WTC11 (cell line): ENCODE measurements around the gene TTC38. TPM values are rescaled to one million over a fixed set of nuclear protein-coding genes. Genes with fewer than 3 reads are reported as not detected.

Source experiments
- ATAC-seq: fragments of 200-7000 bp; cut with Tn5 transposase; 2 replicates; pipeline ENCODE4 v1.10.0; 2021; ENCODE audit warnings: mild to moderate bottlenecking, moderate library complexity
- CTCF ChIA-PET: fragments of 300-600 bp; sonication (Branson Sonifier 250); formaldehyde crosslinking; loops from one replicate; lab custom pipeline; 2021; ENCODE audit warnings: antibody characterized with exemption; lab: Charles Lee
- POLR2A ChIA-PET: fragments of 350-600 bp; sonication (Branson Sonifier 250); formaldehyde crosslinking; loops from one replicate; lab custom pipeline; 2021; ENCODE audit warnings: antibody characterized with exemption; lab: Charles Lee
- DNase-seq: peaks from one replicate; pipeline ENCODE4 v3.0.0; 2021; ENCODE audit warnings: low spot score
- H3K27ac Mint-ChIP-seq: 2 replicates; pipeline ENCODE4 v1.8.0; 2021; ENCODE audit warnings: mixed read lengths
- H3K27me3 Mint-ChIP-seq: 2 replicates; pipeline ENCODE4 v1.8.0; 2021; ENCODE audit warnings: low read depth, mild to moderate bottlenecking, moderate library complexity, mixed read lengths
- H3K36me3 Mint-ChIP-seq: 2 replicates; pipeline ENCODE4 v1.8.0; 2021; ENCODE audit warnings: mixed read lengths
- H3K4me1 Mint-ChIP-seq: 2 replicates; pipeline ENCODE4 v1.8.0; 2022; ENCODE audit warnings: mixed read lengths
- H3K4me3 Mint-ChIP-seq: 2 replicates; pipeline ENCODE4 v1.8.0; 2021; ENCODE audit warnings: mild to moderate bottlenecking, moderate library complexity, mixed read lengths
- H3K9me3 Mint-ChIP-seq: 2 replicates; pipeline ENCODE4 v1.8.0; 2021; ENCODE audit warnings: mixed read lengths
- ATF3 ChIP-seq: sonication (generic); formaldehyde crosslinking; conservative IDR thresholded peaks from 2 replicates; pipeline ENCODE4 v1.8.1; 2022; ENCODE audit warnings: mild to moderate bottlenecking, missing genetic modification reagents
- GTF2I ChIP-seq: fragments of 250-450 bp; sonication (Bioruptor Pico); conservative IDR thresholded peaks from 2 replicates; pipeline ENCODE4 v1.4.0; 2021; ENCODE audit warnings: mild to moderate bottlenecking
- MYBL2 ChIP-seq: sonication (generic); formaldehyde crosslinking; IDR thresholded peaks from 2 replicates; pipeline ENCODE4 v1.8.1; 2023; ENCODE audit warnings: mild to moderate bottlenecking, moderate library complexity, missing genetic modification reagents
- NR3C1 ChIP-seq: sonication (generic); formaldehyde crosslinking; conservative IDR thresholded peaks from 2 replicates; pipeline ENCODE4 v1.8.1; 2023; ENCODE audit warnings: low read depth, mild to moderate bottlenecking, missing genetic modification reagents
- OVOL2 ChIP-seq: fragments of 250-450 bp; sonication (Bioruptor Pico); IDR thresholded peaks from 2 replicates; pipeline ENCODE4 v1.9.0; 2021; ENCODE audit warnings: mild to moderate bottlenecking, borderline replicate concordance
- SMAD3 ChIP-seq: sonication (generic); formaldehyde crosslinking; IDR thresholded peaks from 2 replicates; pipeline ENCODE4 v1.8.0; 2022; ENCODE audit warnings: missing genetic modification reagents, mild to moderate bottlenecking, borderline replicate concordance
- SOX15 ChIP-seq: fragments of 250-450 bp; sonication (Bioruptor Pico); IDR thresholded peaks from 2 replicates; pipeline ENCODE4 v1.9.0; 2021; ENCODE audit warnings: mild to moderate bottlenecking
- ZNF317 ChIP-seq: sonication (generic); formaldehyde crosslinking; IDR thresholded peaks from 2 replicates; pipeline ENCODE4 v1.8.1; 2023; ENCODE audit warnings: low read depth, mild to moderate bottlenecking, moderate library complexity, missing genetic modification reagents, borderline replicate concordance
- ZNF396 ChIP-seq: fragments of 250-450 bp; sonication (Bioruptor Pico); IDR thresholded peaks from 2 replicates; pipeline ENCODE4 v1.8.0; 2021; ENCODE audit warnings: mild to moderate bottlenecking, moderate library complexity, borderline replicate concordance
- total RNA-seq: library from RNA; stranded (reverse); gene quantifications from 3 replicates; pipeline ENCODE4 v1.2.3, GENCODE V29; 2021
- TF ChIP-seq, protein P1 (sequence below): sonication (generic); formaldehyde crosslinking; IDR thresholded peaks from 2 replicates; pipeline ENCODE4 v1.8.0; 2023; ENCODE audit warnings: missing genetic modification reagents, mild to moderate bottlenecking, borderline replicate concordance
- TF ChIP-seq, protein P2 (sequence below): sonication (generic); formaldehyde crosslinking; IDR thresholded peaks from 2 replicates; pipeline ENCODE4 v1.8.1; 2022; ENCODE audit warnings: mild to moderate bottlenecking, missing genetic modification reagents, moderate library complexity, borderline replicate concordance
- TF ChIP-seq, protein P3 (sequence below): sonication (generic); formaldehyde crosslinking; IDR thresholded peaks from 2 replicates; pipeline ENCODE4 v1.8.1; 2023; ENCODE audit warnings: mild to moderate bottlenecking, missing genetic modification reagents
- TF ChIP-seq, protein P4 (sequence below): sonication (generic); formaldehyde crosslinking; IDR thresholded peaks from 2 replicates; pipeline ENCODE4 v1.8.0; 2022; ENCODE audit warnings: missing genetic modification reagents
- TF ChIP-seq, protein P5 (sequence below): fragments of 250-450 bp; sonication (Bioruptor Pico); IDR thresholded peaks from 2 replicates; pipeline ENCODE4 v2.1.2; 2022; ENCODE audit warnings: mild to moderate bottlenecking, moderate library complexity

Gene TTC38
- total RNA-seq, 1 experiment from 2014 or later = 20.7 TPM

GRCh38 chr22:46340676-46341075 lies 72.9 kb downstream of the TTC38 start:
- ATAC-seq (no peak), DNase-seq (no peak)
- Mint-ChIP-seq H3K27me3 (no peaks in the 10 kb centered on the region), H3K4me1 (peaks cover 8% of the 10 kb centered on the region), H3K4me3 (no peak overlapping the region), H3K27ac (no peak overlapping the region), H3K9me3 (no peaks in the 10 kb centered on the region), H3K36me3 (peaks cover 68% of the 10 kb centered on the region)
- ChIA-PET CTCF (no interaction called here), POLR2A (no interaction called here)
- TF ChIP-seq ZNF317 (CRISPR knock-in tag) (no peak), OVOL2 (CRISPR knock-in tag) (no peak), MYBL2 (CRISPR knock-in tag) (no peak), ZNF396 (CRISPR knock-in tag) (no peak), NR3C1 (CRISPR knock-in tag) (no peak), SMAD3 (CRISPR knock-in tag) (no peak), SOX15 (CRISPR knock-in tag) (no peak), ATF3 (CRISPR knock-in tag) (no peak), GTF2I (CRISPR knock-in tag) (no peak)
- TF ChIP-seq, protein P1, sequence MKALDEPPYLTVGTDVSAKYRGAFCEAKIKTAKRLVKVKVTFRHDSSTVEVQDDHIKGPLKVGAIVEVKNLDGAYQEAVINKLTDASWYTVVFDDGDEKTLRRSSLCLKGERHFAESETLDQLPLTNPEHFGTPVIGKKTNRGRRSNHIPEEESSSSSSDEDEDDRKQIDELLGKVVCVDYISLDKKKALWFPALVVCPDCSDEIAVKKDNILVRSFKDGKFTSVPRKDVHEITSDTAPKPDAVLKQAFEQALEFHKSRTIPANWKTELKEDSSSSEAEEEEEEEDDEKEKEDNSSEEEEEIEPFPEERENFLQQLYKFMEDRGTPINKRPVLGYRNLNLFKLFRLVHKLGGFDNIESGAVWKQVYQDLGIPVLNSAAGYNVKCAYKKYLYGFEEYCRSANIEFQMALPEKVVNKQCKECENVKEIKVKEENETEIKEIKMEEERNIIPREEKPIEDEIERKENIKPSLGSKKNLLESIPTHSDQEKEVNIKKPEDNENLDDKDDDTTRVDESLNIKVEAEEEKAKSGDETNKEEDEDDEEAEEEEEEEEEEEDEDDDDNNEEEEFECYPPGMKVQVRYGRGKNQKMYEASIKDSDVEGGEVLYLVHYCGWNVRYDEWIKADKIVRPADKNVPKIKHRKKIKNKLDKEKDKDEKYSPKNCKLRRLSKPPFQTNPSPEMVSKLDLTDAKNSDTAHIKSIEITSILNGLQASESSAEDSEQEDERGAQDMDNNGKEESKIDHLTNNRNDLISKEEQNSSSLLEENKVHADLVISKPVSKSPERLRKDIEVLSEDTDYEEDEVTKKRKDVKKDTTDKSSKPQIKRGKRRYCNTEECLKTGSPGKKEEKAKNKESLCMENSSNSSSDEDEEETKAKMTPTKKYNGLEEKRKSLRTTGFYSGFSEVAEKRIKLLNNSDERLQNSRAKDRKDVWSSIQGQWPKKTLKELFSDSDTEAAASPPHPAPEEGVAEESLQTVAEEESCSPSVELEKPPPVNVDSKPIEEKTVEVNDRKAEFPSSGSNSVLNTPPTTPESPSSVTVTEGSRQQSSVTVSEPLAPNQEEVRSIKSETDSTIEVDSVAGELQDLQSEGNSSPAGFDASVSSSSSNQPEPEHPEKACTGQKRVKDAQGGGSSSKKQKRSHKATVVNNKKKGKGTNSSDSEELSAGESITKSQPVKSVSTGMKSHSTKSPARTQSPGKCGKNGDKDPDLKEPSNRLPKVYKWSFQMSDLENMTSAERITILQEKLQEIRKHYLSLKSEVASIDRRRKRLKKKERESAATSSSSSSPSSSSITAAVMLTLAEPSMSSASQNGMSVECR (CRISPR knock-in tag) = no peak
- TF ChIP-seq, protein P2, sequence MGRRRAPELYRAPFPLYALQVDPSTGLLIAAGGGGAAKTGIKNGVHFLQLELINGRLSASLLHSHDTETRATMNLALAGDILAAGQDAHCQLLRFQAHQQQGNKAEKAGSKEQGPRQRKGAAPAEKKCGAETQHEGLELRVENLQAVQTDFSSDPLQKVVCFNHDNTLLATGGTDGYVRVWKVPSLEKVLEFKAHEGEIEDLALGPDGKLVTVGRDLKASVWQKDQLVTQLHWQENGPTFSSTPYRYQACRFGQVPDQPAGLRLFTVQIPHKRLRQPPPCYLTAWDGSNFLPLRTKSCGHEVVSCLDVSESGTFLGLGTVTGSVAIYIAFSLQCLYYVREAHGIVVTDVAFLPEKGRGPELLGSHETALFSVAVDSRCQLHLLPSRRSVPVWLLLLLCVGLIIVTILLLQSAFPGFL (CRISPR knock-in tag) = no peak
- TF ChIP-seq, protein P3, sequence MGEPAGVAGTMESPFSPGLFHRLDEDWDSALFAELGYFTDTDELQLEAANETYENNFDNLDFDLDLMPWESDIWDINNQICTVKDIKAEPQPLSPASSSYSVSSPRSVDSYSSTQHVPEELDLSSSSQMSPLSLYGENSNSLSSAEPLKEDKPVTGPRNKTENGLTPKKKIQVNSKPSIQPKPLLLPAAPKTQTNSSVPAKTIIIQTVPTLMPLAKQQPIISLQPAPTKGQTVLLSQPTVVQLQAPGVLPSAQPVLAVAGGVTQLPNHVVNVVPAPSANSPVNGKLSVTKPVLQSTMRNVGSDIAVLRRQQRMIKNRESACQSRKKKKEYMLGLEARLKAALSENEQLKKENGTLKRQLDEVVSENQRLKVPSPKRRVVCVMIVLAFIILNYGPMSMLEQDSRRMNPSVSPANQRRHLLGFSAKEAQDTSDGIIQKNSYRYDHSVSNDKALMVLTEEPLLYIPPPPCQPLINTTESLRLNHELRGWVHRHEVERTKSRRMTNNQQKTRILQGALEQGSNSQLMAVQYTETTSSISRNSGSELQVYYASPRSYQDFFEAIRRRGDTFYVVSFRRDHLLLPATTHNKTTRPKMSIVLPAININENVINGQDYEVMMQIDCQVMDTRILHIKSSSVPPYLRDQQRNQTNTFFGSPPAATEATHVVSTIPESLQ (CRISPR knock-in tag) = no peak
- TF ChIP-seq, protein P4, sequence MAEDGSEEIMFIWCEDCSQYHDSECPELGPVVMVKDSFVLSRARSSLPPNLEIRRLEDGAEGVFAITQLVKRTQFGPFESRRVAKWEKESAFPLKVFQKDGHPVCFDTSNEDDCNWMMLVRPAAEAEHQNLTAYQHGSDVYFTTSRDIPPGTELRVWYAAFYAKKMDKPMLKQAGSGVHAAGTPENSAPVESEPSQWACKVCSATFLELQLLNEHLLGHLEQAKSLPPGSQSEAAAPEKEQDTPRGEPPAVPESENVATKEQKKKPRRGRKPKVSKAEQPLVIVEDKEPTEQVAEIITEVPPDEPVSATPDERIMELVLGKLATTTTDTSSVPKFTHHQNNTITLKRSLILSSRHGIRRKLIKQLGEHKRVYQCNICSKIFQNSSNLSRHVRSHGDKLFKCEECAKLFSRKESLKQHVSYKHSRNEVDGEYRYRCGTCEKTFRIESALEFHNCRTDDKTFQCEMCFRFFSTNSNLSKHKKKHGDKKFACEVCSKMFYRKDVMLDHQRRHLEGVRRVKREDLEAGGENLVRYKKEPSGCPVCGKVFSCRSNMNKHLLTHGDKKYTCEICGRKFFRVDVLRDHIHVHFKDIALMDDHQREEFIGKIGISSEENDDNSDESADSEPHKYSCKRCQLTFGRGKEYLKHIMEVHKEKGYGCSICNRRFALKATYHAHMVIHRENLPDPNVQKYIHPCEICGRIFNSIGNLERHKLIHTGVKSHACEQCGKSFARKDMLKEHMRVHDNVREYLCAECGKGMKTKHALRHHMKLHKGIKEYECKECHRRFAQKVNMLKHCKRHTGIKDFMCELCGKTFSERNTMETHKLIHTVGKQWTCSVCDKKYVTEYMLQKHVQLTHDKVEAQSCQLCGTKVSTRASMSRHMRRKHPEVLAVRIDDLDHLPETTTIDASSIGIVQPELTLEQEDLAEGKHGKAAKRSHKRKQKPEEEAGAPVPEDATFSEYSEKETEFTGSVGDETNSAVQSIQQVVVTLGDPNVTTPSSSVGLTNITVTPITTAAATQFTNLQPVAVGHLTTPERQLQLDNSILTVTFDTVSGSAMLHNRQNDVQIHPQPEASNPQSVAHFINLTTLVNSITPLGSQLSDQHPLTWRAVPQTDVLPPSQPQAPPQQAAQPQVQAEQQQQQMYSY (CRISPR knock-in tag) = no peak
- TF ChIP-seq, protein P5, sequence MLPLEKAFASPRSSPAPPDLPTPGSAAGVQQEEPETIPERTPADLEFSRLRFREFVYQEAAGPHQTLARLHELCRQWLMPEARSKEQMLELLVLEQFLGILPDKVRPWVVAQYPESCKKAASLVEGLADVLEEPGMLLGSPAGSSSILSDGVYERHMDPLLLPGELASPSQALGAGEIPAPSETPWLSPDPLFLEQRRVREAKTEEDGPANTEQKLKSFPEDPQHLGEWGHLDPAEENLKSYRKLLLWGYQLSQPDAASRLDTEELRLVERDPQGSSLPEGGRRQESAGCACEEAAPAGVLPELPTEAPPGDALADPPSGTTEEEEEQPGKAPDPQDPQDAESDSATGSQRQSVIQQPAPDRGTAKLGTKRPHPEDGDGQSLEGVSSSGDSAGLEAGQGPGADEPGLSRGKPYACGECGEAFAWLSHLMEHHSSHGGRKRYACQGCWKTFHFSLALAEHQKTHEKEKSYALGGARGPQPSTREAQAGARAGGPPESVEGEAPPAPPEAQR (CRISPR knock-in tag) = no peak

Other genes with a start within 250 kb of the TTC38 start
- gene PPARA, start 117.5 kb upstream of the TTC38 start, total RNA-seq = 8.5 to 10.1 TPM (median 9.3 TPM) in 3 replicates
- 11.3 to 11.7 TPM (median 11.5 TPM) in 3 replicates for gene CDPF1, start 17.7 kb upstream of the TTC38 start, total RNA-seq
- 0.02 to 0.07 TPM in 2 of 3 replicates, not detected in the other for gene PKDREJ, start 4.7 kb upstream of the TTC38 start, total RNA-seq
- 45.4 to 56.1 TPM (median 45.4 TPM) in 3 replicates for gene GTSE1, start 28.9 kb downstream of the TTC38 start, total RNA-seq
- gene TRMU, start 67.7 kb downstream of the TTC38 start, total RNA-seq = 62.4 to 103 TPM (median 64.6 TPM) in 3 replicates